PC-3 (cell line): Measurements from ENCODE around the gene ULK4. TPM values are rescaled to one million over a fixed set of nuclear protein-coding genes. Genes with fewer than 3 reads are reported as not detected.

ENCODE experiments used
- ATAC-seq: fragments of 200-7000 bp; cut with Tn5 transposase; 2 replicates; pipeline ENCODE4 v1.9.1; 2020; ENCODE audit warnings: mild to moderate bottlenecking, moderate library complexity
- BruUV-seq: library from RNA; stranded (reverse); fragments of 400-500 nt; replicated peaks from 2 replicates; lab custom pipeline; 2021; lab: Mats Ljungman, UMichigan
- CTCF ChIA-PET: fragments of 300-600 bp; sonication (Branson Sonifier 250); formaldehyde crosslinking; loops from one replicate; lab custom pipeline; 2022; ENCODE audit warnings: antibody characterized with exemption; lab: Charles Lee
- POLR2A ChIA-PET: fragments of 300-600 bp; sonication (Branson Sonifier 250); formaldehyde crosslinking; loops from one replicate; lab custom pipeline; 2022; ENCODE audit warnings: antibody characterized with exemption; ENCODE audit not compliant: unreplicated experiment; lab: Charles Lee
- DNase-seq: peaks from one replicate; pipeline ENCODE4 v3.0.0-alpha.2; 2015
- H2AFZ ChIP-seq: fragments of 300-600 bp; sonication (generic); 2 replicates; pipeline ENCODE4 v1.6.0; 2016; ENCODE audit warnings: antibody characterized with exemption, low read length
- H3F3A ChIP-seq: fragments of 300-600 bp; sonication (generic); one replicate; pipeline ENCODE4 v1.6.0; 2017; ENCODE audit warnings: antibody characterized with exemption, low read length, control low read depth, mild to moderate bottlenecking; ENCODE audit not compliant: unreplicated experiment
- H3K27ac ChIP-seq: fragments of 300-600 bp; sonication (generic); 2 replicates; pipeline ENCODE4 v1.5.1; 2016; ENCODE audit warnings: mild to moderate bottlenecking, low read length
- H3K27me3 ChIP-seq: fragments of 300-600 bp; sonication (generic); 2 replicates; pipeline ENCODE4 v1.6.1; 2016; ENCODE audit warnings: low read length, mixed read lengths
- H3K36me3 ChIP-seq: fragments of 300-600 bp; sonication (generic); 2 replicates; pipeline ENCODE4 v1.6.1; 2016; ENCODE audit warnings: low read depth, mixed run types, low read length, mixed read lengths
- H3K4me1 ChIP-seq: fragments of 300-600 bp; sonication (generic); 2 replicates; pipeline ENCODE4 v1.5.1; 2016; ENCODE audit warnings: low read length; ENCODE audit not compliant: insufficient read depth
- H3K4me2 ChIP-seq: fragments of 300-600 bp; sonication (generic); 2 replicates; pipeline ENCODE4 v1.6.0; 2016; ENCODE audit warnings: low read length
- H3K4me3 ChIP-seq: fragments of 300-600 bp; sonication (generic); 2 replicates; pipeline ENCODE4 v1.5.1; 2016; ENCODE audit warnings: mild to moderate bottlenecking, low read length, mixed read lengths
- H3K79me2 ChIP-seq: fragments of 300-600 bp; sonication (generic); 2 replicates; pipeline ENCODE4 v1.6.1; 2017; ENCODE audit warnings: low read length, mixed read lengths
- H3K9ac ChIP-seq: fragments of 300-600 bp; sonication (generic); 2 replicates; pipeline ENCODE4 v1.6.0; 2016; ENCODE audit warnings: mild to moderate bottlenecking, low read length
- H3K9me2 ChIP-seq: fragments of 300-600 bp; sonication (generic); replicated peaks from 2 replicates; pipeline ENCODE4 v1.6.1; 2016; ENCODE audit warnings: mixed run types, low read length, mixed read lengths
- H3K9me3 ChIP-seq: fragments of 300-600 bp; sonication (generic); 2 replicates; pipeline ENCODE4 v1.6.1; 2016; ENCODE audit warnings: low read length, mixed read lengths
- H4K20me1 ChIP-seq: fragments of 300-600 bp; sonication (generic); 2 replicates; pipeline ENCODE4 v1.6.1; 2016; ENCODE audit warnings: low read length, mixed read lengths
- CTCF ChIP-seq: fragments of 300-600 bp; sonication (generic); conservative IDR thresholded peaks from 2 replicates; pipeline ENCODE4 v1.5.1; 2017; ENCODE audit warnings: antibody characterized with exemption, low read depth, mild to moderate bottlenecking, low read length
- EZH2 ChIP-seq: fragments of 300-600 bp; sonication (generic); IDR thresholded peaks from one replicate; pipeline ENCODE4 v1.6.1; 2017; ENCODE audit warnings: antibody characterized with exemption, mild to moderate bottlenecking, low read length; ENCODE audit not compliant: unreplicated experiment
- EZH2phosphoT487 ChIP-seq: fragments of 300-600 bp; sonication (generic); IDR thresholded peaks from 2 replicates; pipeline ENCODE4 v1.6.1; 2018; ENCODE audit warnings: mild to moderate bottlenecking, antibody characterized with exemption, low read length, borderline replicate concordance
- intact Hi-C: fragments of 100-400 bp; cut with micrococcal nuclease; formaldehyde crosslinking; loops from 2 replicates; pipeline ENCODE4 v1.9.0; 2023
- total RNA-seq: library from RNA; depleted of rRNA; stranded (reverse); fragments of >200 nt; gene quantifications from 2 replicates; pipeline ENCODE4 v1.2.3, GENCODE V29; 2014

ULK4 gene
- total RNA-seq, 1 experiment from 2014 or later: 4.8 TPM

- CTCF ChIA-PET: no interaction called here
These were observed 273.1 kb downstream of the ULK4 start for GRCh38 chr3:41688595-41689380.

GRCh38 chr3:41684797-41685735 is 276.8 kb downstream of the ULK4 start:
- H3F3A ChIP-seq: no peaks in the 10 kb centered on the region
- no peaks in the 10 kb centered on the region for H3K9me2 ChIP-seq
- ChIA-PET CTCF (no interaction called here), POLR2A (no interaction called here)
- intact Hi-C loops: no loop called here
- no TSS peak for BruUV-seq
- H3K4me2 ChIP-seq: no peak overlapping the region
- H3K9me3 ChIP-seq: no peaks in the 10 kb centered on the region
- peaks cover 24% of the 10 kb centered on the region for H3K4me1 ChIP-seq
- TF ChIP-seq CTCF (no peak), EZH2phosphoT487 (no peak), EZH2 (no peak)
- H3K4me3 ChIP-seq: no peak overlapping the region
- no peaks in the 10 kb centered on the region for H3K36me3 ChIP-seq
- no peak for DNase-seq
- H3K9ac ChIP-seq: no peak overlapping the region
- no peak overlapping the region for H2AFZ ChIP-seq
- no peak overlapping the region for H3K27ac ChIP-seq
- ATAC-seq: no peak
- no peaks in the 10 kb centered on the region for H4K20me1 ChIP-seq
- no peaks in the 10 kb centered on the region for H3K79me2 ChIP-seq
- no peaks in the 10 kb centered on the region for H3K27me3 ChIP-seq

More at GRCh38 chr3:41688595-41689380, 273.1 kb downstream of the ULK4 start:
- no peak overlapping the region for H3K27ac ChIP-seq
- BruUV-seq: no TSS peak
- no peaks in the 10 kb centered on the region for H3K9me2 ChIP-seq
- no peaks in the 10 kb centered on the region for H4K20me1 ChIP-seq
- no peak overlapping the region for H3K9ac ChIP-seq
- H3K4me1 ChIP-seq: peaks cover 9% of the 10 kb centered on the region; the same call in 1 of the 2 replicates
- H3K27me3 ChIP-seq: no peaks in the 10 kb centered on the region
- no peak for TF ChIP-seq EZH2phosphoT487
- no peak for TF ChIP-seq EZH2
- TF ChIP-seq CTCF: no peak
- H3K9me3 ChIP-seq: no peaks in the 10 kb centered on the region
- ATAC-seq: peak; percentile 44
- peak; percentile 47 for DNase-seq
- H2AFZ ChIP-seq: no peak overlapping the region
- H3K79me2 ChIP-seq: no peaks in the 10 kb centered on the region
- H3F3A ChIP-seq: no peaks in the 10 kb centered on the region
- H3K4me3 ChIP-seq: no peak overlapping the region
- no peaks in the 10 kb centered on the region for H3K36me3 ChIP-seq
- POLR2A ChIA-PET: no interaction called here
- intact Hi-C loops: no loop called here
- no peak overlapping the region for H3K4me2 ChIP-seq
